Nephron progenitor cell (in vitro differentiated cells): ENCODE results near the gene CECR2.

Experiments
- DNase-seq: peaks from one replicate; pipeline ENCODE4 v3.0.0; 2021
- H3K27ac Mint-ChIP-seq: 2 replicates; pipeline ENCODE4 v1.8.0; 2021; ENCODE audit warnings: mild to moderate bottlenecking, moderate library complexity, mixed read lengths
- H3K27me3 Mint-ChIP-seq: 2 replicates; pipeline ENCODE4 v1.8.0; 2021; ENCODE audit warnings: mild to moderate bottlenecking, low read depth, mixed read lengths; ENCODE audit not compliant: poor library complexity
- H3K36me3 Mint-ChIP-seq: 2 replicates; pipeline ENCODE4 v1.8.0; 2021; ENCODE audit warnings: low read depth, mixed read lengths
- H3K4me1 Mint-ChIP-seq: 2 replicates; pipeline ENCODE4 v1.8.0; 2021; ENCODE audit warnings: mixed read lengths
- H3K4me3 Mint-ChIP-seq: 2 replicates; pipeline ENCODE4 v1.8.0; 2021; ENCODE audit warnings: mild to moderate bottlenecking, moderate library complexity, mixed read lengths
- H3K9me3 Mint-ChIP-seq: 2 replicates; pipeline ENCODE4 v1.8.0; 2021; ENCODE audit warnings: mild to moderate bottlenecking, moderate library complexity, mixed read lengths
- TF ChIP-seq, protein P1 (sequence below): fragments of 200-600 bp; sonication (generic); IDR thresholded peaks from 2 replicates; pipeline ENCODE4 v1.5.0; 2021; ENCODE audit warnings: antibody characterized with exemption

CECR2 gene

DNA sequence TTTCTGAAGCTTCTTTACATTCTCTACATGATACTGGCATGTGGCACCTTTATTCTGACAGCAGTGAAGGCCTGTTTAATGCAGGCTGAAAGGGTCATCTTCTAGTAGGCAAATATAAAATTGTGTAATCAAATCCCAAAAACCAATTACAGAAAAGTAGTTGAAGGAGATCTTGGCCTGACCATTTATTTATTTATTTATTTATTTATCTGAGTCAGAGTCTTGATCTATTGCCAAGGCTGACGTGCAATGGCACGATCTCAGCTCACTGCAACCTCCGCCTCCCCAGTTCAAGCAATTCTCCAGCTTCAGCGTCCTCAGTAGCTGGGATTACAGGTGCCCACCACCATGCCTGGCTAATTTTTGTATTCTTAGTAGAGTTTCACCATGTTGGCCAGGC, 22.7 kb upstream of the CECR2 start:
- Mint-ChIP-seq H3K9me3 (peaks cover 3% of the 10 kb centered on the region), H3K4me1 (peaks cover 23% of the 10 kb centered on the region), H3K27me3 (peaks cover 4% of the 10 kb centered on the region), H3K4me3 (no peak overlapping the region), H3K36me3 (no peaks in the 10 kb centered on the region), H3K27ac (no peak overlapping the region)
- no peak for DNase-seq
- TF ChIP-seq, protein P1, sequence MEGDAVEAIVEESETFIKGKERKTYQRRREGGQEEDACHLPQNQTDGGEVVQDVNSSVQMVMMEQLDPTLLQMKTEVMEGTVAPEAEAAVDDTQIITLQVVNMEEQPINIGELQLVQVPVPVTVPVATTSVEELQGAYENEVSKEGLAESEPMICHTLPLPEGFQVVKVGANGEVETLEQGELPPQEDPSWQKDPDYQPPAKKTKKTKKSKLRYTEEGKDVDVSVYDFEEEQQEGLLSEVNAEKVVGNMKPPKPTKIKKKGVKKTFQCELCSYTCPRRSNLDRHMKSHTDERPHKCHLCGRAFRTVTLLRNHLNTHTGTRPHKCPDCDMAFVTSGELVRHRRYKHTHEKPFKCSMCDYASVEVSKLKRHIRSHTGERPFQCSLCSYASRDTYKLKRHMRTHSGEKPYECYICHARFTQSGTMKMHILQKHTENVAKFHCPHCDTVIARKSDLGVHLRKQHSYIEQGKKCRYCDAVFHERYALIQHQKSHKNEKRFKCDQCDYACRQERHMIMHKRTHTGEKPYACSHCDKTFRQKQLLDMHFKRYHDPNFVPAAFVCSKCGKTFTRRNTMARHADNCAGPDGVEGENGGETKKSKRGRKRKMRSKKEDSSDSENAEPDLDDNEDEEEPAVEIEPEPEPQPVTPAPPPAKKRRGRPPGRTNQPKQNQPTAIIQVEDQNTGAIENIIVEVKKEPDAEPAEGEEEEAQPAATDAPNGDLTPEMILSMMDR, result no peak

DNA sequence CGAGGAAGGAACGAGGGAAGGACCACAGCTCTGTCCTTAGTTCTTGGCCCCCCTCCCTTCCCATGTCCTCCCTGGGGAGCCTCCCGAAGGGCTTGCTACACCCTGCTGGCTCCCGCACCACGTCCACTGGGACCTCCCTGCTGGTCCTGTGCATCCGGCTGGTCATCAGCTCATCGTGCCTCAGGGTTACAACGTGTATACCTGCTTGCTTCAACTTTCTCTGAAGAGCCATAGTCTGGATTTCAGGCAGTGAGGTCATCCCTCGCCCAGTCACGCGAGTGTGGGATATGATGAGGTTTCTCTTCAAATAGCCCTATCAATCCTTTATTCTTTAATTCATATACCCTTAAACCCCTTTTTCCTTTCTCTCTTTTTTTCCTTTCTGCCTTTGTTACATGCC, 21.5 kb upstream of the CECR2 start:
- DNase-seq, result no peak
- TF ChIP-seq, protein P1, result no peak
- H3K9me3 Mint-ChIP-seq, result peaks cover 3% of the 10 kb centered on the region
- H3K36me3 Mint-ChIP-seq, result no peaks in the 10 kb centered on the region
- no peak overlapping the region for H3K27ac Mint-ChIP-seq
- H3K27me3 Mint-ChIP-seq, result peaks cover 4% of the 10 kb centered on the region
- H3K4me1 Mint-ChIP-seq, result peaks cover 18% of the 10 kb centered on the region
- no peak overlapping the region for H3K4me3 Mint-ChIP-seq

DNA sequence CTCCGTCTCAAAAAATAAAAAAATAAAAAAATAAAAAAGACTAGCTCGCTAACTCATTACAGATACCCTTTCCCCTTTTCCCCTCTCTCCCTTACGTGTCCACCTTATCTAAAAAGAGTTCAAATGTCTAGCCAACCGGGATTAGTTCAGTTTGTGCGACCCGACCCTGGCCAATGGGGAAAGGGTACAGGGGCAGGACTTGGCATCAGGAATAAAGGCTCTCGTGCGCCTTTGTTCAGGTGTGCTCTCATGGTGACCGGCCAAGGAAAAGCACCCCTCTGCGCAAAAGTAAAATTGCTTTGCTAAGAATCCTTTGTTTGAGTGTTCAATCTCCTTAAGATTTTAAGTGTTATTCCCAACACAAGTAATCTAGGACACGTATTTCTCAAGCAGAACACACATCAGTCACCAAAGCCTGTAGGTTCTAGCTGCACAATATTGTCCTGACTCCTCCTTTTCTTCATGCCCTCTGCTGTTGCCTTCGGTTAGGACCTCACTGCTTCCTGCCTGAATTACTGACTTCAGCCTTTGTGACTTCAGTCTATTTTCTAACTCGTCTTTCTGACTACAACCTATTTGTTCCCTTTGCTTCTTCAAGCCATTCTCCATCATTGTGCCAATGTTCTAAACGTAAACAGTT, 20.7 kb upstream of the CECR2 start:
- peaks cover 18% of the 10 kb centered on the region for H3K4me1 Mint-ChIP-seq
- H3K4me3 Mint-ChIP-seq, result no peak overlapping the region
- H3K9me3 Mint-ChIP-seq, result peaks cover 3% of the 10 kb centered on the region
- no peaks in the 10 kb centered on the region for H3K36me3 Mint-ChIP-seq
- peaks cover 4% of the 10 kb centered on the region for H3K27me3 Mint-ChIP-seq
- no peak for DNase-seq
- TF ChIP-seq, protein P1, result no peak
- H3K27ac Mint-ChIP-seq, result no peak overlapping the region

DNA sequence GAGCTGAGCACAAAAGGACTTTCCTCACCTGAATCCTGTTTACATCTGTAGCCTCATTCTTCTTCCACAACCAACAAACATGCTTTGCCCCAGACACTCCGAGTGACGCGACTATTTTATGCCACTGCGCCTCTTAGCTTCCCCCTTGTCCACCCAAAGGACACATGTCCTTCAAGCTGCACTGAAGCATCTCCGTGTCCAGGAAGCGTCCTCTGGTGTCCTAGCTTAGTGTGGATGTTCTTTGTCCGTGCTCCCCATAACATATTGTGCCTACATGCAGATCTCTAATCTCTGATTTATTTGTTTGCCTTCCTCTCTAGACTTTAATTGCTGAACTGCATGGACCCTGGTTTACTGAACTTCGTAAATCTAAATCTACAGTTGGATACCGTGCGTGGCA, 20.1 kb upstream of the CECR2 start:
- no peak overlapping the region for H3K4me3 Mint-ChIP-seq
- H3K36me3 Mint-ChIP-seq, result no peaks in the 10 kb centered on the region
- peaks cover 3% of the 10 kb centered on the region for H3K9me3 Mint-ChIP-seq
- TF ChIP-seq, protein P1, result no peak
- H3K27me3 Mint-ChIP-seq, result peaks cover 4% of the 10 kb centered on the region
- DNase-seq, result no peak
- no peak overlapping the region for H3K27ac Mint-ChIP-seq
- peaks cover 18% of the 10 kb centered on the region for H3K4me1 Mint-ChIP-seq

DNA sequence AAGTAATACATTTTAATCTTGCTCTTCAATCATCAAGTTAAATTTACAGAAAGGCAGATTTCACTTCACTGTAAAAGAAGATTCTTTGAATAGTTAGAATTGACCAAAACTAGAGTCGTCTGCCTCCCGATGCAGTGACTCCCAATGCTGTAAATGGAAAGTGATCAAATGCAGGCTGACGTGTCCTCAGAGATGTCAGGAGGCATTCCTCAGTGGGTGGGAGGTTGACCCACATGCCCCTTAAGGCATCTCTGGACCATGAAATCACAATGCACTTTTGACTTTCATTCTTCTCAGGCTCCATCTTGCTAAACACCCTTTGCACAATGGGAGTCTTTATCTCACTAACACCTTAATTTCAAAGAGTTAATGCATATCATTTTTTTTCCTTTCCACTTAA, 19.0 kb upstream of the CECR2 start:
- TF ChIP-seq, protein P1, result no peak

DNA sequence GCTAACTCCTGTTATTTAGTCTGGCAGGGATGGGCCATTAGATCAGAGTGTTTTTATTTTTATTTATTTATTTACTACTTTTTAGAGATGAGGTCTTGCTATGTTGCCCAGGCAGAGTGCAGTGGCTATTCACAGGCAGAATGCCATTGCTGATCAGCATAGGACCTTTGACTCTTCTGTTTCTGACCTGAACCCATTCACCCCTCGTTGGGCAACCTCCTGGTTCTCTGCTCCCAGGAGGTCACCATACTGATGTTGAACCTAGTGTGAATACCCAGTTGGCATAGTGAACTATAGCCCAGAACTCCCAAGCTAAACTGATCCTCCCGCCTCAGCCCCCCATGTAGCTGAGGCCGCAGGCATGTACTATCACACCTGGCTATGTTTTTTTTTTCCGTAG, 16.5 kb upstream of the CECR2 start:
- TF ChIP-seq, protein P1, result no peak
- no peak for DNase-seq
- Mint-ChIP-seq H3K4me1 (peaks cover 21% of the 10 kb centered on the region), H3K9me3 (peaks cover 6% of the 10 kb centered on the region), H3K36me3 (no peaks in the 10 kb centered on the region), H3K4me3 (no peak overlapping the region), H3K27ac (no peak overlapping the region), H3K27me3 (peaks cover 4% of the 10 kb centered on the region)

More for the DNA sequence above, 19.0 kb upstream of the CECR2 start:
- Mint-ChIP-seq H3K27me3 (peaks cover 4% of the 10 kb centered on the region), H3K36me3 (no peaks in the 10 kb centered on the region), H3K27ac (no peak overlapping the region), H3K4me3 (no peak overlapping the region), H3K4me1 (peaks cover 18% of the 10 kb centered on the region), H3K9me3 (peaks cover 3% of the 10 kb centered on the region)
- no peak for DNase-seq
